GM06990 (cell line): ENCODE results near the gene MAN2C1.

Source experiments
- DNase-seq: peaks from one replicate; pipeline ENCODE4 v3.0.0-alpha.2; 2011; ENCODE audit not compliant: insufficient read length; ENCODE audit errors: extremely low read depth
- H3K27me3 ChIP-seq: replicated peaks from 2 replicates; pipeline ENCODE4 v1.6.0; 2011; ENCODE audit warnings: low read length; ENCODE audit not compliant: control insufficient read depth, insufficient read depth
- H3K36me3 ChIP-seq: 2 replicates; pipeline ENCODE4 v1.5.1; 2011; ENCODE audit warnings: low read length; ENCODE audit not compliant: control insufficient read depth, insufficient read depth
- H3K4me3 ChIP-seq: replicated peaks from 2 replicates; pipeline ENCODE4 v1.5.1; 2011; ENCODE audit warnings: low read depth, mild to moderate bottlenecking, control low read depth, low read length
- CTCF ChIP-seq: IDR thresholded peaks from 2 replicates; pipeline ENCODE4 v1.5.1; 2011; ENCODE audit warnings: low read length, control low read depth, mild to moderate bottlenecking, inconsistent platforms; ENCODE audit not compliant: insufficient read depth, poor library complexity, severe bottlenecking

Gene MAN2C1

GRCh38 chr15:75360391-75360790 lies 8.0 kb downstream of the MAN2C1 start:
- no peak for DNase-seq
- no peaks in the 10 kb centered on the region for H3K27me3 ChIP-seq
- no peak overlapping the region for H3K4me3 ChIP-seq
- peaks cover 50% of the 10 kb centered on the region for H3K36me3 ChIP-seq
- no peak for TF ChIP-seq CTCF

DNA sequence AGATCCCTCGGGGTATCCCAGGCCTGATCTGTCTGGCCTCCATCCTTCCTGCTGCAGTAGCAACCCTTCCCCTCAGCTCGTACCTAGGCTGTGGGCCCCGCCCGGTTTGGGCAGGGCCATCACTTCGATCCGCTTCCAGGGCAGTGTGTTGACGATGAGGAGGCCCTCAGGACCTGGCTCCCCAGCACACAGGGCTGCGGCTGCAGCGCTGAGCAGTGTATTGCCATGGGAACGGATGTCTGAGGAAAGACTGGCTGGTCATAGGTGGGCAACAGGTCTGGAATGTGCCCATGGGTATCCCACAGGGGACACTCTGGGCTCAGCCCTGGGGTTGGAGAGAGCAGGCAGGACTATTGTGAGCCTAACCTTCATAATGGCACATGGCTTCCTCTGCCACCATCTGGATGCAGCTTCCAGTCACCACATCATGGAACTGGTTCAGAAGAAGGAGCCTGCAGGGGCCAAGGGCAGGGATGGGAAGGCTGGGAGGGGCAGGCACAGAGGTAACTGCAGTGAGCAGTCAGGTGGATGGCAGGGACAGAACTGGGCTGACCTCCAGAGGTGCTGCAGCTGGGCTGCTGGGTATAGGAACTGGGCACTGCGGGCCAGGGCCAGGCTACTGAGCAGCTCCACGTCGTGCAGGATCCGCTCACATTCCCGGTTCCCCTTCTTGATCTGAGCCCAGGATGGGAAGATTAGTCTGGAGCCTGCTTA lies 8.7 kb downstream of the MAN2C1 start:
- Histone ChIP-seq H3K27me3 (no peaks in the 10 kb centered on the region), H3K4me3 (no peak overlapping the region), H3K36me3 (peaks cover 50% of the 10 kb centered on the region)
- DNase-seq: no peak
- TF ChIP-seq CTCF: no peak

GRCh38 chr15:75358771-75359536 lies 9.5 kb downstream of the MAN2C1 start:
- H3K4me3 ChIP-seq: no peak overlapping the region
- no peak for DNase-seq
- H3K27me3 ChIP-seq: no peaks in the 10 kb centered on the region
- TF ChIP-seq CTCF: no peak
- H3K36me3 ChIP-seq: peaks cover 45% of the 10 kb centered on the region

GRCh38 chr15:75357976-75358673 lies 10.3 kb downstream of the MAN2C1 start:
- H3K27me3 ChIP-seq: no peaks in the 10 kb centered on the region
- no peak for DNase-seq
- peaks cover 42% of the 10 kb centered on the region for H3K36me3 ChIP-seq
- H3K4me3 ChIP-seq: no peak overlapping the region
- no peak for TF ChIP-seq CTCF

GRCh38 chr15:75356517-75356916 lies 11.9 kb downstream of the MAN2C1 start:
- Histone ChIP-seq H3K4me3 (no peak overlapping the region), H3K27me3 (no peaks in the 10 kb centered on the region), H3K36me3 (peaks cover 33% of the 10 kb centered on the region)
- no peak for TF ChIP-seq CTCF
- no peak for DNase-seq
